IgD-negative memory B cell (primary cell): ENCODE results near the gene PRKAB2. TPM values are rescaled to one million over a fixed set of nuclear protein-coding genes. Genes with fewer than 3 reads are reported as not detected.
A peak's percentile ranks its signal among the peaks of the same experiment; 100 is the strongest.

Source experiments
- H3K27ac Mint-ChIP-seq, 3 donors: one replicate each; pipeline ENCODE4 v1.8.0; 2020 to 2022; ENCODE audit warnings: mild to moderate bottlenecking in 3 of 3, mixed read lengths in 3 of 3, moderate library complexity in 1 of 3
- H3K27me3 Mint-ChIP-seq: one replicate; pipeline ENCODE4 v1.8.0; 2021; ENCODE audit warnings: mixed read lengths
- H3K36me3 Mint-ChIP-seq: one replicate; pipeline ENCODE4 v1.8.0; 2020; ENCODE audit warnings: mild to moderate bottlenecking, mixed read lengths
- H3K4me1 Mint-ChIP-seq, 3 donors: one replicate each; pipeline ENCODE4 v1.8.0; 2020 to 2022; ENCODE audit warnings: mixed read lengths in 3 of 3, mild to moderate bottlenecking in 1 of 3
- H3K4me3 Mint-ChIP-seq, 4 donors: one replicate each; pipeline ENCODE4 v1.8.0; 2020 to 2022; ENCODE audit warnings: mild to moderate bottlenecking in 4 of 4, mixed read lengths in 4 of 4, moderate library complexity in 3 of 4
- H3K9me3 Mint-ChIP-seq, 3 donors: one replicate each; pipeline ENCODE4 v1.8.0; 2020 to 2021; ENCODE audit warnings: mixed read lengths in 3 of 3, mild to moderate bottlenecking in 1 of 3
- polyA plus RNA-seq: library from polyadenylated mRNA; unstranded; fragments of 300-500 nt; fragmentation: Illumina TruSeq; gene quantifications from one replicate; pipeline ENCODE4 v1.2.3, GENCODE V29; 2021

PRKAB2 gene
- polyA plus RNA-seq: 2.6 TPM

- Mint-ChIP-seq H3K9me3 (peaks cover 0 to 2% (median 0%) of the 10 kb centered on the region in 3 donors), H3K36me3 (peaks cover 2% of the 10 kb centered on the region), H3K4me3 (peak within 1 kb of the TSS; percentile 97 to 100 (median 98)), H3K27ac (peak within 1 kb of the TSS; percentile 91 to 98 (median 96)), H3K27me3 (no peaks in the 10 kb centered on the region), H3K4me1 (peaks cover 22 to 30% (median 25%) of the 10 kb centered on the region in 3 donors)
Measured at GRCh38 chr1:147172168-147173016, at the start of gene PRKAB2. PRKAB2 (minus strand) TSS chr1:147172470; CDS start chr1:147172144, 326 bp downstream.

GRCh38 chr1:147218606-147219005 is 46.3 kb upstream of the PRKAB2 start:
- Mint-ChIP-seq H3K36me3 (peaks cover 2% of the 10 kb centered on the region), H3K9me3 (no peaks in the 10 kb centered on the region), H3K27me3 (peaks cover 2% of the 10 kb centered on the region), H3K4me1 (peaks cover 5 to 10% (median 5%) of the 10 kb centered on the region in 3 donors), H3K4me3 (no peak overlapping the region), H3K27ac (no peak overlapping the region)

GRCh38 chr1:147217141-147217540 is 44.9 kb upstream of the PRKAB2 start:
- Mint-ChIP-seq H3K27ac (no peak overlapping the region), H3K27me3 (peaks cover 2% of the 10 kb centered on the region), H3K4me1 (peaks cover 5 to 8% (median 5%) of the 10 kb centered on the region in 3 donors), H3K4me3 (no peak overlapping the region), H3K9me3 (no peaks in the 10 kb centered on the region), H3K36me3 (peaks cover 2% of the 10 kb centered on the region)

- no peaks in the 10 kb centered on the region for H3K9me3 Mint-ChIP-seq
- H3K27me3 Mint-ChIP-seq: peaks cover 2% of the 10 kb centered on the region
- H3K4me1 Mint-ChIP-seq: peaks cover 5 to 8% (median 5%) of the 10 kb centered on the region in 3 donors
- no peak overlapping the region for H3K27ac Mint-ChIP-seq
- H3K4me3 Mint-ChIP-seq: no peak overlapping the region
- H3K36me3 Mint-ChIP-seq: peaks cover 5% of the 10 kb centered on the region
Measured at GRCh38 chr1:147216124-147216523, 43.9 kb upstream of the PRKAB2 start.

- no peaks in the 10 kb centered on the region for H3K9me3 Mint-ChIP-seq
- peaks cover 5% of the 10 kb centered on the region for H3K36me3 Mint-ChIP-seq
- no peak overlapping the region for H3K4me3 Mint-ChIP-seq
- no peak overlapping the region for H3K27ac Mint-ChIP-seq
- peaks cover 5 to 8% (median 5%) of the 10 kb centered on the region in 3 donors for H3K4me1 Mint-ChIP-seq
- H3K27me3 Mint-ChIP-seq: peaks cover 2% of the 10 kb centered on the region
Measured at GRCh38 chr1:147215540-147215916, 43.3 kb upstream of the PRKAB2 start.

- H3K36me3 Mint-ChIP-seq: peaks cover 5% of the 10 kb centered on the region
- H3K27me3 Mint-ChIP-seq: peaks cover 2% of the 10 kb centered on the region
- H3K4me3 Mint-ChIP-seq: no peak overlapping the region
- no peaks in the 10 kb centered on the region for H3K9me3 Mint-ChIP-seq
- peaks cover 5 to 8% (median 5%) of the 10 kb centered on the region in 3 donors for H3K4me1 Mint-ChIP-seq
- no peak overlapping the region for H3K27ac Mint-ChIP-seq
Measured at GRCh38 chr1:147214842-147215539, 42.7 kb upstream of the PRKAB2 start.

GRCh38 chr1:147214325-147214724 is 42.1 kb upstream of the PRKAB2 start:
- H3K9me3 Mint-ChIP-seq: no peaks in the 10 kb centered on the region
- peaks cover 5 to 8% (median 5%) of the 10 kb centered on the region in 3 donors for H3K4me1 Mint-ChIP-seq
- peaks cover 2% of the 10 kb centered on the region for H3K27me3 Mint-ChIP-seq
- H3K27ac Mint-ChIP-seq: no peak overlapping the region
- H3K4me3 Mint-ChIP-seq: no peak overlapping the region
- H3K36me3 Mint-ChIP-seq: peaks cover 10% of the 10 kb centered on the region

- no peak overlapping the region for H3K27ac Mint-ChIP-seq
- peaks cover 2% of the 10 kb centered on the region for H3K27me3 Mint-ChIP-seq
- H3K36me3 Mint-ChIP-seq: peaks cover 10% of the 10 kb centered on the region
- H3K9me3 Mint-ChIP-seq: no peaks in the 10 kb centered on the region
- peaks cover 5 to 8% (median 5%) of the 10 kb centered on the region in 3 donors for H3K4me1 Mint-ChIP-seq
- H3K4me3 Mint-ChIP-seq: no peak overlapping the region
Measured at GRCh38 chr1:147213271-147213670, 41.0 kb upstream of the PRKAB2 start.

- Mint-ChIP-seq H3K4me1 (peaks cover 5 to 8% (median 5%) of the 10 kb centered on the region in 3 donors), H3K27ac (no peak overlapping the region), H3K36me3 (peaks cover 10% of the 10 kb centered on the region), H3K9me3 (no peaks in the 10 kb centered on the region), H3K27me3 (peaks cover 2% of the 10 kb centered on the region), H3K4me3 (no peak overlapping the region)
Measured at GRCh38 chr1:147211577-147211976, 39.3 kb upstream of the PRKAB2 start.

GRCh38 chr1:147210987-147211386 is 38.7 kb upstream of the PRKAB2 start:
- peaks cover 2% of the 10 kb centered on the region for H3K27me3 Mint-ChIP-seq
- H3K9me3 Mint-ChIP-seq: no peaks in the 10 kb centered on the region
- H3K36me3 Mint-ChIP-seq: peaks cover 10% of the 10 kb centered on the region
- H3K4me3 Mint-ChIP-seq: no peak overlapping the region
- peaks cover 5 to 8% (median 5%) of the 10 kb centered on the region in 3 donors for H3K4me1 Mint-ChIP-seq
- no peak overlapping the region for H3K27ac Mint-ChIP-seq

- Mint-ChIP-seq H3K9me3 (no peaks in the 10 kb centered on the region), H3K27ac (no peak overlapping the region), H3K27me3 (peaks cover 2% of the 10 kb centered on the region), H3K4me1 (peaks cover 5 to 6% (median 5%) of the 10 kb centered on the region in 3 donors), H3K4me3 (no peak overlapping the region), H3K36me3 (peaks cover 10% of the 10 kb centered on the region)
Measured at GRCh38 chr1:147209825-147210821, 37.9 kb upstream of the PRKAB2 start.

GRCh38 chr1:147208619-147209018 is 36.3 kb upstream of the PRKAB2 start:
- H3K27me3 Mint-ChIP-seq: no peaks in the 10 kb centered on the region
- H3K36me3 Mint-ChIP-seq: peaks cover 8% of the 10 kb centered on the region
- H3K9me3 Mint-ChIP-seq: no peaks in the 10 kb centered on the region
- H3K4me3 Mint-ChIP-seq: no peak overlapping the region
- no peak overlapping the region for H3K27ac Mint-ChIP-seq
- peaks cover 6 to 13% (median 12%) of the 10 kb centered on the region in 3 donors for H3K4me1 Mint-ChIP-seq

GRCh38 chr1:147207192-147207591 is 34.9 kb upstream of the PRKAB2 start:
- no peaks in the 10 kb centered on the region for H3K27me3 Mint-ChIP-seq
- H3K4me3 Mint-ChIP-seq: no peak overlapping the region
- H3K36me3 Mint-ChIP-seq: peaks cover 8% of the 10 kb centered on the region
- H3K9me3 Mint-ChIP-seq: no peaks in the 10 kb centered on the region
- peaks cover 13 to 21% (median 14%) of the 10 kb centered on the region in 3 donors for H3K4me1 Mint-ChIP-seq
- H3K27ac Mint-ChIP-seq: no peak overlapping the region

GRCh38 chr1:147204080-147204479 is 31.8 kb upstream of the PRKAB2 start:
- Mint-ChIP-seq H3K27ac (peak overlapping the region in 2 of 3 donors; percentile 0 to 32), H3K9me3 (no peaks in the 10 kb centered on the region), H3K27me3 (no peaks in the 10 kb centered on the region), H3K4me1 (peaks cover 13 to 27% (median 14%) of the 10 kb centered on the region in 3 donors), H3K36me3 (peaks cover 3% of the 10 kb centered on the region), H3K4me3 (peak overlapping the region in 2 of 4 donors; percentile 2 to 36)
